GM12878 (cell line): ENCODE data around the gene COL20A1. TPM values are rescaled to one million over a fixed set of nuclear protein-coding genes. Genes with fewer than 3 reads are reported as not detected.

Source experiments
- ATAC-seq: fragments of 200-7000 bp; cut with Tn5 transposase; 3 replicates; pipeline ENCODE4 v1.9.1; 2020; ENCODE audit warnings: mild to moderate bottlenecking, moderate library complexity
- BruUV-seq: library from RNA; stranded (reverse); fragments of 400-500 nt; replicated peaks from 2 replicates; lab custom pipeline; 2021; lab: Mats Ljungman, UMichigan
- CTCF ChIA-PET: fragments of 300-600 bp; sonication (Branson Sonifier 250); formaldehyde crosslinking; extraction: SDS; loops from one replicate; lab custom pipeline; 2021; ENCODE audit warnings: inconsistent platforms; lab: Yijun Ruan, JAX
- POLR2A ChIA-PET: fragments of 350-600 bp; formaldehyde crosslinking; extraction: SDS; loops from one replicate; lab custom pipeline; 2021; ENCODE audit warnings: inconsistent platforms; lab: Charles Lee
- RAD21 ChIA-PET: fragments of 300-600 bp; sonication (Branson Sonifier 250); formaldehyde crosslinking; loops from one replicate; lab custom pipeline; 2023; ENCODE audit warnings: antibody characterized with exemption; ENCODE audit not compliant: unreplicated experiment; lab: Charles Lee
- SMC1A ChIA-PET: fragments of 300-600 bp; sonication (Branson Sonifier 250); formaldehyde crosslinking; loops from one replicate; lab custom pipeline; 2023; ENCODE audit not compliant: unreplicated experiment, uncharacterized antibody; lab: Charles Lee
- DNase-seq: peaks from one replicate; pipeline ENCODE4 v3.0.0-alpha.2; 2011; ENCODE audit warnings: low read depth, low spot score
- FAIRE-seq: peaks from 3 replicates; lab custom pipeline; 2011; peaks lifted over from hg19 to GRCh38; lab: Jason Lieb, UNC
- H2AFZ ChIP-seq: 2 replicates; pipeline ENCODE4 v1.6.0; 2011; ENCODE audit warnings: low read depth, low read length, control low read depth; ENCODE audit not compliant: control insufficient read depth
- H3K27ac ChIP-seq: 2 replicates; pipeline ENCODE4 v1.5.1; 2011; ENCODE audit warnings: control low read depth; ENCODE audit not compliant: control insufficient read depth, insufficient read depth
- H3K27me3 ChIP-seq, 2 experiments: replicated peaks in 1 of 2; 2 replicates each; pipeline versions ENCODE4 v1.6.0 to v1.6.1; 2011; ENCODE audit warnings: low read length in 1 of 2; ENCODE audit not compliant: control insufficient read depth in 2 of 2, insufficient read depth in 2 of 2
- H3K36me3 ChIP-seq, 2 experiments: 2 replicates each; pipeline ENCODE4 v1.5.1; 2011; ENCODE audit warnings: low read length in 1 of 2; ENCODE audit not compliant: control insufficient read depth in 2 of 2, insufficient read depth in 2 of 2
- H3K4me1 ChIP-seq: 2 replicates; pipeline ENCODE4 v1.6.1; 2011; ENCODE audit warnings: mild to moderate bottlenecking, low read length, moderate library complexity, mixed read lengths; ENCODE audit not compliant: control insufficient read depth, insufficient read depth
- H3K4me2 ChIP-seq: 2 replicates; pipeline ENCODE4 v1.6.0; 2011; ENCODE audit warnings: control low read depth; ENCODE audit not compliant: control insufficient read depth, insufficient read depth
- H3K4me3 ChIP-seq: fragments of 200-600 bp; sonication (generic); 2 replicates; pipeline ENCODE4 v1.5.1; 2016
- H3K79me2 ChIP-seq: 2 replicates; pipeline ENCODE4 v1.6.0; 2011; ENCODE audit warnings: low read length; ENCODE audit not compliant: control insufficient read depth, insufficient read depth
- H3K9ac ChIP-seq: 2 replicates; pipeline ENCODE4 v1.8.0; 2011; ENCODE audit warnings: low read length, control low read depth, mixed read lengths; ENCODE audit not compliant: control insufficient read depth, insufficient read depth
- H3K9me3 ChIP-seq: replicated peaks from 3 replicates; pipeline ENCODE4 v1.5.1; 2011; ENCODE audit warnings: mild to moderate bottlenecking, low read length; ENCODE audit not compliant: control insufficient read depth, insufficient read depth
- H4K20me1 ChIP-seq: 2 replicates; pipeline ENCODE4 v1.6.0; 2011; ENCODE audit not compliant: control insufficient read depth, insufficient read depth
- BCLAF1 ChIP-seq: fragments of 450-650 bp; IDR thresholded peaks from 2 replicates; pipeline ENCODE4 v1.6.1; 2017; ENCODE audit warnings: antibody characterized with exemption, mild to moderate bottlenecking, moderate library complexity
- CUX1 ChIP-seq: IDR thresholded peaks from 2 replicates; pipeline ENCODE4 v1.6.1; 2012; ENCODE audit warnings: improper control_type of control experiment, low read depth, low read length; ENCODE audit not compliant: insufficient replicate concordance
- DPF2 ChIP-seq: fragments of 450-650 bp; IDR thresholded peaks from 2 replicates; pipeline ENCODE4 v1.6.1; 2017; ENCODE audit warnings: mild to moderate bottlenecking
- ELK1 ChIP-seq: IDR thresholded peaks from 2 replicates; pipeline ENCODE4 v1.6.1; 2012; ENCODE audit warnings: low read depth, low read length, improper control_type of control experiment
- KDM1A ChIP-seq: fragments of 200-600 bp; sonication (generic); IDR thresholded peaks from 2 replicates; pipeline ENCODE4 v1.6.1; 2016; ENCODE audit warnings: borderline replicate concordance
- NFIC ChIP-seq: IDR thresholded peaks from 2 replicates; pipeline ENCODE4 v1.6.1; 2012; ENCODE audit warnings: low read depth, mild to moderate bottlenecking, inconsistent platforms, low read length, moderate library complexity
- PML ChIP-seq: IDR thresholded peaks from 2 replicates; pipeline ENCODE4 v1.6.1; 2012; ENCODE audit warnings: low read length, inconsistent platforms
- RUNX3 ChIP-seq: IDR thresholded peaks from 2 replicates; pipeline ENCODE4 v1.6.1; 2012; ENCODE audit warnings: low read length, inconsistent platforms
- SIN3A ChIP-seq: IDR thresholded peaks from 2 replicates; pipeline ENCODE4 v1.6.1; 2012; ENCODE audit warnings: low read depth, low read length, improper control_type of control experiment
- SIX5 ChIP-seq: IDR thresholded peaks from 2 replicates; pipeline ENCODE4 v1.6.1; 2011; ENCODE audit warnings: mild to moderate bottlenecking, low read depth, low read length, moderate library complexity; ENCODE audit not compliant: severe bottlenecking
- SRF ChIP-seq, 2 experiments: IDR thresholded peaks; 2 replicates each; pipeline ENCODE4 v1.6.1; 2011; ENCODE audit warnings: low read depth in 2 of 2, low read length in 2 of 2, mild to moderate bottlenecking in 1 of 2, moderate library complexity in 1 of 2
- ZNF217 ChIP-seq: fragments of 450-650 bp; IDR thresholded peaks from 2 replicates; pipeline ENCODE4 v1.6.1; 2017; ENCODE audit warnings: antibody characterized with exemption, mild to moderate bottlenecking
- ZZZ3 ChIP-seq: IDR thresholded peaks from 2 replicates; pipeline ENCODE4 v1.6.1; 2011; ENCODE audit warnings: low read depth; ENCODE audit not compliant: control insufficient read depth, insufficient read length
- WGBS: methylation state at CpG from one replicate; pipeline ENCODE4 v1.1.6; 2016; ENCODE audit warnings: low lambda C conversion rate; ENCODE audit not compliant: insufficient replicate concordance, insufficient coverage; ENCODE audit errors: missing lambda C conversion rate; 5-methylcytosine and 5-hydroxymethylcytosine counted together
- in situ Hi-C: fragments of 300-500 bp; cut with MboI; formaldehyde crosslinking; loops from 9 replicates; pipeline ENCODE4 v1.14.3; 2018; ENCODE audit warnings: mixed read lengths
- intact Hi-C: fragments of 100-400 bp; cut with micrococcal nuclease; formaldehyde crosslinking; loops from one replicate; pipeline ENCODE4 v1.14.2; 2022; ENCODE audit not compliant: unreplicated experiment
- polyA plus RNA-seq, 11 experiments: library from polyadenylated mRNA; depleted of rRNA in 4 of 11; unstranded in 6 of 11; stranded (reverse) in 5 of 11; fragments of >200 nt; fragmentation: Nextera tagmentation in 4 of 11; fragmentation: Illumina TruSeq in 1 of 11; extraction: Ambion mirVana in 4 of 11; extraction: Trizol in 1 of 11; gene quantifications; 1 replicate in 1 of 11; 2 replicates in 10 of 11; pipeline versions ENCODE4 v1.2.1 to v1.2.3, GENCODE V29; 2011 to 2016; ENCODE audit warnings: inconsistent platforms in 2 of 11, missing spikeins in 2 of 11, low read depth in 1 of 11
- total RNA-seq, 4 experiments: library from RNA; depleted of rRNA in 3 of 4; stranded (reverse); fragments of >200 nt in 3 of 4; fragmentation: Illumina TruSeq in 1 of 4; extraction: Trizol in 1 of 4; gene quantifications; 2 replicates each; pipeline versions ENCODE4 v1.2.1 to v1.2.3, GENCODE V29; 2013 to 2021

COL20A1 gene
- total and polyA plus RNA-seq, 10 of the 15 experiments (the other 5 are each of a cell fraction or from before 2014, with no cell fraction given): not detected

- RAD21 ChIA-PET: no interaction called here
- H3K9ac ChIP-seq: no peak overlapping the region
- in situ Hi-C loops (no loop called here), intact Hi-C loops (no loop called here)
- H3K9me3 ChIP-seq: no peaks in the 10 kb centered on the region; the same call in 2 of the 3 replicates
- no peak for DNase-seq
- H4K20me1 ChIP-seq: no peaks in the 10 kb centered on the region
- no peaks in the 10 kb centered on the region for H3K27me3 ChIP-seq
- FAIRE-seq: no peak
- no peaks in the 10 kb centered on the region for H3K36me3 ChIP-seq
- H2AFZ ChIP-seq: no peak overlapping the region
- WGBS: 47% methylated on average over 48 of the region's 50 CpGs
- no TSS peak for BruUV-seq
- no peaks in the 10 kb centered on the region for H3K4me1 ChIP-seq
- H3K4me2 ChIP-seq: no peak overlapping the region
- SMC1A ChIA-PET: no interaction called here
- CTCF ChIA-PET: no interaction called here
- no peak for ATAC-seq
- H3K79me2 ChIP-seq: no peaks in the 10 kb centered on the region
- H3K27ac ChIP-seq: no peak overlapping the region
- no peak overlapping the region for H3K4me3 ChIP-seq
- POLR2A ChIA-PET: no interaction called here
- TF ChIP-seq RUNX3: no peak
- TF ChIP-seq DPF2: no peak
- TF ChIP-seq ZZZ3: no peak
- no peak for TF ChIP-seq CUX1
- no peak for TF ChIP-seq ZNF217
- no peak for TF ChIP-seq NFIC
- TF ChIP-seq BCLAF1: no peak
- no peak for TF ChIP-seq ELK1
- TF ChIP-seq SIN3A: no peak
- no peak for TF ChIP-seq PML
- TF ChIP-seq SRF (IDR thresholded peaks at IDR 0.05; ENCODE audit: low read depth in 2 of 2, low read length in 2 of 2): no peak
- TF ChIP-seq KDM1A: no peak
- TF ChIP-seq SIX5: no peak
Measured at GRCh38 chr20:63346131-63347080, 53.4 kb downstream of the COL20A1 start.
